Activated naive CD4-positive, alpha-beta T cell treated with anti-CD3 and anti-CD28 coated beads for 36 hours (primary cell): ENCODE measurements around the gene CASTOR2. TPM values are rescaled to one million over a fixed set of nuclear protein-coding genes. Genes with fewer than 3 reads are reported as not detected.

ENCODE experiments used
- CTCF ChIA-PET: fragments of 350-600 bp; sonication (Branson Sonifier 250); formaldehyde crosslinking; loops from one replicate; lab custom pipeline; 2021; ENCODE audit warnings: antibody characterized with exemption; lab: Charles Lee
- DNase-seq: peaks from one replicate; pipeline ENCODE4 v3.0.0-alpha.2; 2020
- H3K27ac Mint-ChIP-seq: one replicate; pipeline ENCODE4 v1.8.0; 2021; ENCODE audit warnings: mild to moderate bottlenecking, mixed read lengths
- H3K27me3 Mint-ChIP-seq: one replicate; pipeline ENCODE4 v1.8.0; 2021; ENCODE audit warnings: low read depth, mixed read lengths
- H3K36me3 Mint-ChIP-seq: one replicate; pipeline ENCODE4 v1.8.0; 2021; ENCODE audit warnings: low read depth, mixed read lengths
- H3K4me1 Mint-ChIP-seq: one replicate; pipeline ENCODE4 v1.8.0; 2021; ENCODE audit warnings: low read depth, mixed read lengths
- H3K4me3 Mint-ChIP-seq: one replicate; pipeline ENCODE4 v1.8.0; 2021; ENCODE audit warnings: mild to moderate bottlenecking, moderate library complexity, mixed read lengths
- H3K9me3 Mint-ChIP-seq: one replicate; pipeline ENCODE4 v1.8.0; 2021; ENCODE audit warnings: mixed read lengths
- intact Hi-C: fragments of 100-400 bp; cut with micrococcal nuclease; formaldehyde crosslinking; loops from one replicate; pipeline ENCODE4 v1.15.1; 2023
- total RNA-seq, 2 experiments: library from RNA; stranded (reverse); gene quantifications; one replicate each; pipeline ENCODE4 v1.2.3, GENCODE V29; 2021

The CASTOR2 gene
- total RNA-seq, 2 experiments from 2014 or later = 1.3 to 2.1 TPM

DNA sequence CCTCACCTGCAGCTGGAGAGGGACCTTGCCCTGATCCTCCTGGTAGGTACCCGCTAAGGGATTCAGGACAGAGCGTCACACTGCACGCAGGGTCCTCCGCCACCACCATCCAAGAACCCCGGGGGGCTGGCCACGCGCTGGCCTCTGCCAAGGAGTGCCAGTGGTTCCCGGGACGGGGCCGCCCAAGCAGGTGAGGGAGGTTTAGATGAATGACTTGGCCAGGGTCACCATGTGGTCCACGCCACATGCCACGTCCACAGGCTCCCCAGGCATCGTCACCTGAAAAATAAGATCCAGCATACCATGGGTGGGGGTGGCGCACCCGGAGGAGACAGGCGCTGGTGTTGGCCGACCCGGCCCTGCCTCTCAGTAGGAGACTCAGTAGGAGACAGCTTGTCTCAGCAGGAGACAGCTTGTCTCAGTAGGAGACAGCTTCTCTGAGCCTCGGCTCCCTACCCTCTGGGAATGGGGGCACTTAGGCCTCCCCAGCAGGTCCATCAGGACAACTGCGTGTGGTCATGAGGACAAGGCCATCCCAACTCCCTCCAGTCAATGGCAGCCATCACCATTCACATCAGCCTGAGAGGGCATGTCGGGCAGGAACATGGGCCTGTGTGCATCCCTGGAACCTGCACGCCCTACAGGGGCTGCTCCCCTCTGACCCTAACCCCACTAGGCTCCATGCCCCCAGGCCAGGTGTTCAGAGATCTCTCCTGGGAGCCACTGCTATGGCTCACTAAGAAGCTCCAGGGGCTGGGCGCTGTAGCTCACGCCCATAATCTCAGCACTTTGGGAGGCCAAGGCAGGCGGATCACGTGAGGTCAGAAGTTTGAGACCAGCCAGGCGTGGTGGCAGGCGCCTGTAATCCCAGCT lies 78.6 kb downstream of the CASTOR2 start:
- Mint-ChIP-seq H3K27ac (no peak overlapping the region), H3K27me3 (no peaks in the 10 kb centered on the region), H3K4me3 (no peak overlapping the region), H3K36me3 (peaks cover 9% of the 10 kb centered on the region), H3K9me3 (no peaks in the 10 kb centered on the region), H3K4me1 (no peaks in the 10 kb centered on the region)
- intact Hi-C loops = no loop called here
- CTCF ChIA-PET = interaction anchor here (0.8 kb wide), 1 partner anchor 13 kb away, joined by 3 read pairs; no protein-coding TSS in a partner anchor
- no peak for DNase-seq

DNA sequence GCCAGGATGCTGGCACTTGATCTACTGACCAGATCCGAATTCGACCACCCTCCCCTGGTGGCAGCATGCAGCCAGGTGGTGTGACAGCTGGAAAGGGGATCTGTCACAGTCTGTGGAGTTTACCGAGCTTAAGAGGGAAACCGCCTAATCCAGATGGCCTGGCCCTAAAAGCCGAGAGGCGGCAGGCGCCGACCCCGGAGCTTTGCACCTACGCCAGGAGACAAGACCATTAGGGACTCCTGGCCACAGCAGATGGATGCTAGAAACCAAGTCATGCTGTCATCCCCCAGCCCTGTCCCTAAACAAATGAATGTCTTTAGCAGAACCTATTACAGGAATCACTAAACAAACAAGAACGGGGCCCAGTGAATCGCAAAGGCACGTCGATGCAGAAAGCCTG lies 81.4 kb downstream of the CASTOR2 start:
- CTCF ChIA-PET = no interaction called here
- H3K4me1 Mint-ChIP-seq = no peaks in the 10 kb centered on the region
- H3K27me3 Mint-ChIP-seq = no peaks in the 10 kb centered on the region
- no peak overlapping the region for H3K27ac Mint-ChIP-seq
- no peak overlapping the region for H3K4me3 Mint-ChIP-seq
- peaks cover 8% of the 10 kb centered on the region for H3K36me3 Mint-ChIP-seq
- intact Hi-C loops = no loop called here
- no peak for DNase-seq
- H3K9me3 Mint-ChIP-seq = no peaks in the 10 kb centered on the region

DNA sequence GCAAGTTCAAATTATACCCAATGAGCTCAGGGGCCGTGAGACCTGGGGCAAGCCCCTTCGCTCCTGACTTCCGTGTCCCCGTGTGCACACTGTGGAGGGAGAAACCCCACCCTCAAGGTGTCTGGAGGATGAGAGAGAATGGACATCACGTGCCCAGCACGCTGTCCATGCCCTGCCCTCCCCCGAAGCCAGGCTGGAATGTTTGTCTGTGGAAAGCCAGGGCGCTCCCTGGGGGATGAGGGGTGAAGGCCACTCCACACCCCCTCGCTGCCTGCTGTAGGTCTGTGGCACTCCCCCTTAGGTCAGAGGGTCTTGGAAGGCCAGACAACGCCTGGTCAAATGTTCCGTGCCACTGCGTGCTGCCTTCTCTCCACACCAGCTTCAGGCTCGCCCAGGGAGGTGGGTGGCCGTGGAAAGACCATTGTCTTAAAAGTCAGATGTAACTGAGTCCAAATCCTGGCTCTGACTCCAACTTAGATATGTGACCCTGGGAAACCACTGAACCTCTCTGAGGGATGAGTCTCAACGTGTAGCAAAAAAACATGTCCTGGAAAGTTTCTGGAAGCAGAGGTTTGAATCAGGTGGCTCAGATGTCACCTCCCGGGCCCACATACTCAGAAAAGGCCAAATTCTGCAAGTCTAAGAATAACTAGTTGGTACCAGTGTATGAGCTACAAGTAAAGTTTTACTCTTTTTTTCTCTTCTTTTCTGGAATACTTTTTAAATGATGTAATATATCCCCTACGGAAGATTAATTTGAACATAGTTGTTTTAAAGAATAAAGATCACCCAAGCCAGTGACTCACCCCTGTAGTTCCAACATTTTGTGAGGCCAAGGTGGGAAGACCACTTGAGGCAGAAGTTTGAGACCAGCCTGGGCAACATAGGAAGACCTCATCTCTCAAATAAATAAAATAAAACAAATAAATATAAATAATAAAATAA lies 84.2 kb downstream of the CASTOR2 start:
- no peaks in the 10 kb centered on the region for H3K9me3 Mint-ChIP-seq
- peaks cover 6% of the 10 kb centered on the region for H3K36me3 Mint-ChIP-seq
- CTCF ChIA-PET = interaction anchor here (0.6 kb wide), 1 partner anchor 707 kb away, joined by 5 read pairs; no protein-coding TSS in a partner anchor
- no peak overlapping the region for H3K4me3 Mint-ChIP-seq
- no peak for DNase-seq
- H3K27ac Mint-ChIP-seq = no peak overlapping the region
- no peaks in the 10 kb centered on the region for H3K27me3 Mint-ChIP-seq
- no peaks in the 10 kb centered on the region for H3K4me1 Mint-ChIP-seq
- intact Hi-C loops = no loop called here

DNA sequence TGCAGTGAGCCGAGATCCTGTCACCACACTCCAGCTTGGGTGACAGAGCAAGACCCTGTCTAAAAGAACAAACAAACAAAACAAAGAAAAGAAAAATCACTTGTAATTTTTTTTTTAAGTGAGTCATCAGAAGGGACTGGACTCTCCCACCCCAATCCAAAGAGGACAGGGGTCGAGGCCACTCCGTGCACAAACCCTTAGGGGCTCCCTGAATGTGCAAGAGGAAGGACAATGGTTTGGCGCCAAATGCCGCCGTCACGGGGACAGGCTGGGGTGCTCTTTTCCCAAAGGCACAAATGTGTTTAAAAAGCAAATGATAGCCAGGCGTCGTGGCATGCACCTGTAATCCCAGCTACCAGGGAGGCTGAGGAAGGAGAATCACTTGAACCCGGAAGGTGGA lies 85.3 kb downstream of the CASTOR2 start:
- Mint-ChIP-seq H3K27ac (no peak overlapping the region), H3K9me3 (no peaks in the 10 kb centered on the region), H3K27me3 (no peaks in the 10 kb centered on the region), H3K4me1 (no peaks in the 10 kb centered on the region), H3K36me3 (peaks cover 7% of the 10 kb centered on the region), H3K4me3 (no peak overlapping the region)
- CTCF ChIA-PET = interaction anchor here (0.6 kb wide), 2 partner anchors 16 to 706 kb away, joined by 4 to 5 read pairs; no protein-coding TSS in a partner anchor
- DNase-seq = no peak
- intact Hi-C loops = no loop called here

DNA sequence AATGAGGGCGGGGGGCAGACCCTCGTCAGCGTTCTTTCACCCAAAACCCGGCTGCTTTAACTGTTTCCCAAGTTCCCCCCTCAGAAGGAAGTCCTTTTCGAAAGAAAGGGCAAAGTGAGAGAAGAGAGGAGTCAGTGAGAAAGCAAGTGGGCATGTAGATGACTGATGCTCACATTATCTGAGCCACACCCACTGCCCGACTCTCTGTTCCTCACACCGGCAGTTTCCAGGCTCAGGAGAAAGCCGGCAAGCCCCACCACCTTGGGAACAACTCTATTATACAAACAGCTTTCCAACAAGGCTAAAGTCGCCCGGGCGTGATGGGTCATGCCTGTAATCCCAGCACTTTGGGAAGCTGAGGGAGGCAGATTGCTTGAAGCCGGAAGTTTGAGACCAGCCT lies 86.0 kb downstream of the CASTOR2 start:
- H3K27me3 Mint-ChIP-seq = no peaks in the 10 kb centered on the region
- no peaks in the 10 kb centered on the region for H3K9me3 Mint-ChIP-seq
- intact Hi-C loops = no loop called here
- CTCF ChIA-PET = no interaction called here
- no peak for DNase-seq
- H3K4me1 Mint-ChIP-seq = no peaks in the 10 kb centered on the region
- no peak overlapping the region for H3K4me3 Mint-ChIP-seq
- no peak overlapping the region for H3K27ac Mint-ChIP-seq
- H3K36me3 Mint-ChIP-seq = peaks cover 10% of the 10 kb centered on the region

DNA sequence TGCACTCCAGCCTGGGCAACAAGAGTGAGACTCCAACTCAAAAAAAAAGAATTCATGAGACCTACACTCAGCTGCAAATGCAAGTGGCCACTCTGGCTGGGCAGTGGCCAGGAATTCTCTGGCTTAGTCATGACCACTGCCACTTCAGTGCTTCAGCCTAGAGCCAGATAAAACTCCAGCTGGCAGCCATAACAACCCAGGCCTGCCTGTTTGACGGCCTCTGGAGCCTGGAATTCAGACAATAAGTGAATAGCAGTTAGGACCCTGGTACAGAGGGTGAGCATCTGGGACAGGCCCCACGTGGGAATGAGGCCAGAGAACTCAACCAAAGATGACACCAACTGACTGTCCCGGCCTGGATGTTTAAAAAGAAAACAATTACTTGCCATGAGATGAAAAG lies 90.2 kb downstream of the CASTOR2 start:
- H3K4me3 Mint-ChIP-seq = no peak overlapping the region
- no peak for DNase-seq
- H3K27ac Mint-ChIP-seq = no peak overlapping the region
- no peaks in the 10 kb centered on the region for H3K4me1 Mint-ChIP-seq
- no peaks in the 10 kb centered on the region for H3K27me3 Mint-ChIP-seq
- CTCF ChIA-PET = no interaction called here
- no peaks in the 10 kb centered on the region for H3K9me3 Mint-ChIP-seq
- intact Hi-C loops = no loop called here
- peaks cover 23% of the 10 kb centered on the region for H3K36me3 Mint-ChIP-seq

DNA sequence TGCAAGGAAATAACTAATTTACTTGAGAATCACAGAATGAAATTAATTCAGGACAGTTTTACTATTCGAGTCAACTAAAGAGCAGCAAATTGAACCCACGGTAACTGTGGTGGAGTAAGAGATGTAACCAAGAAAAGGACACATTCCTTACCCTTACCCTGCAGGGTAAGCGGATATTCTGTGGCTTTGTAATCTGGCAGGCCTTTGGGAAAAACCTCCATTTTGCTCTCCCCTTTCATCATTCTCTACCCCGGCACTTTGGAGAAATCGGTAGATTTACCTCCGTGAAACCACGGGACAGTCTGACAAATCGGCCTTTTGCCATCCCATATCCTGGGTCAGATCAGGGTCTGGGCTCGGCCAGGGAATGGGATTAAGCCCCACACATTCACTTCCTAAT lies 90.7 kb downstream of the CASTOR2 start:
- Mint-ChIP-seq H3K27ac (no peak overlapping the region), H3K27me3 (no peaks in the 10 kb centered on the region), H3K4me1 (no peaks in the 10 kb centered on the region), H3K36me3 (peaks cover 24% of the 10 kb centered on the region), H3K9me3 (no peaks in the 10 kb centered on the region), H3K4me3 (no peak overlapping the region)
- no peak for DNase-seq
- intact Hi-C loops = no loop called here
- CTCF ChIA-PET = no interaction called here

DNA sequence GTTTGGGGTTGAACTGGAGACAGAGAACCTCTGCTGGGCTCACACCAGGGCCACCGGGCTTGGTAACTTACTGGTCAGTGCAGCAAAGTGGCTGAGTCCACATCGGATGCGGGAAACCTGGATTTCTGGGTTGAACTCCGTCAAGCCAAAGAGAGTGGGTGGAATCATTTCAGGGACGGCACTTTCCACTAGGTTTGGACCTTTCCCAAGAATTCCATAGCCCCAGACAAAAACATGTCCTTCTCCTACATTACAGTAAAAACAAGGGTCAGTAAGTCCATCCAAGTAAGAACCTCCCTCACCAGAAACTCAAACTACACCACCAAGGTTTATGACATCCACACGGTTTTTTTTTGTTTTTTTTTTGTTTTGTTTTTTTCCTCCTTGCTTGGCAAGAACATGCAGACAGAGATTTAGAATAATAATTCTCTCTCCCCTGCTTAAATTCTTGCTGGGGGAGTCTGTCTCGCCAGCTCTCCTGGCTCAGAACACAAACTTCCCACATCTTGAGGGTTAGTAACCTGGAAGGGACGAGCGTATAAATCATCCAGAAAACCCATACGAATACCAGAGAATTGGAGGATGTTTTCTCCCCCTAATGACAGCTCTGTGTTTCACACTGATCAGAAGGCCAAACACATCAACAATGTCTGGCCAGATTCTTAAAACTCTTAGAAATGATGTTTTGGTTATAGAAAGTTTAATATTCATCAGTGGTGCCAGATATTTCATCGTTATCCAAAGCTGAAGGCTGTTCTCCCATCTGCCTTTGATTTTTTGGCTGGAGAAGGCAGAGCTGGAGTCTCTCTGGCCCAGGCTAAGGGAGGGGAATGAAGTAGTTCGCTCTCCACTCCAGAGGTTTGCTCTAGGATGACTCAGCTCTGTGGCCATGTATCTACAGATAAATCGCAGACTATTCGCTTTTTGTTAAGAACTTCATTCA lies 91.6 kb downstream of the CASTOR2 start:
- Mint-ChIP-seq H3K9me3 (no peaks in the 10 kb centered on the region), H3K27me3 (no peaks in the 10 kb centered on the region), H3K4me3 (no peak overlapping the region), H3K4me1 (no peaks in the 10 kb centered on the region), H3K27ac (no peak overlapping the region), H3K36me3 (peaks cover 24% of the 10 kb centered on the region)
- intact Hi-C loops = no loop called here
- CTCF ChIA-PET = interaction anchor here (0.9 kb wide), 1 partner anchor 16 kb away, joined by 4 read pairs; no protein-coding TSS in a partner anchor
- DNase-seq = no peak

DNA sequence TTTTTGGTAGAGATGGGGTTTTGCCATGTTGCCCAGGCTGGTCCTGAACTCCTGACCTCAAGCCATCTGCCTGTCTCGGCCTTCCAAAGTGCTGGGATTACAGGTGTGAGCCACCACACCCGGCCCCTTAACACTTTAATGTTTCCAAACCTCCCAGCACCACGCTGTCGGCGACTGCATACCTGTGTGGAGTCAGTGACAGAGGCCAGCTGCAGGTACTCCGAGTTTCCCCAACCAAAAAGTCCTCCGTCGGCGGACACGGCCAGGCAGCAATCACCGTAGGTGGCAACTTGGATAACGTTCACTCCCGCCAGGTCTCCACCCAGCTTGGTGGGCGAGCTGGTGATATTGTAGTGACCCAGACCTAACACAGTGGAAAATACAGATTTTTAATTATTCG lies 93.9 kb downstream of the CASTOR2 start:
- Mint-ChIP-seq H3K4me3 (no peak overlapping the region), H3K27me3 (no peaks in the 10 kb centered on the region), H3K4me1 (peaks cover 1% of the 10 kb centered on the region), H3K36me3 (peaks cover 38% of the 10 kb centered on the region), H3K9me3 (no peaks in the 10 kb centered on the region), H3K27ac (no peak overlapping the region)
- CTCF ChIA-PET = no interaction called here
- intact Hi-C loops = no loop called here
- DNase-seq = no peak

DNA sequence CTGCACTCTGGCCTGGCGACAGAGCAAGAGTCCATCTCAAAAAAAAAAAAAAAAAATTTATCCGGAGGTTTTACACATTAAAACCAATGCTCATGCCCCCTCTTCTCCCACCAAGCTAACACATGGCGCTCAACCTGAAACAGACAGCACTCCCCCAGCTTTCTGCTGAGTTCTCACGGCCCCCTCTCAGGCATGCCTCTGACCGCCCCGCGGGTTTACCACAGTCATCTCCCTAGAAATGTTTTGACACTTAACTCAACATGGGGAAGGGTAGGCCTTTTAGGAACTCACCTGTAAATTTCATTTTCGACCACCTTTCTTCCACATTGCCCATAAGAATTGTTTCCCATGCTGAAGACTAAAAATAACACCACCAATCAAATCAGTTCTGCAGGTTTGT lies 99.8 kb downstream of the CASTOR2 start:
- Mint-ChIP-seq H3K9me3 (no peaks in the 10 kb centered on the region), H3K27me3 (no peaks in the 10 kb centered on the region), H3K27ac (no peak overlapping the region), H3K4me1 (peaks cover 1% of the 10 kb centered on the region), H3K36me3 (peaks cover 38% of the 10 kb centered on the region), H3K4me3 (no peak overlapping the region)
- DNase-seq = no peak
- CTCF ChIA-PET = no interaction called here
- intact Hi-C loops = no loop called here

DNA sequence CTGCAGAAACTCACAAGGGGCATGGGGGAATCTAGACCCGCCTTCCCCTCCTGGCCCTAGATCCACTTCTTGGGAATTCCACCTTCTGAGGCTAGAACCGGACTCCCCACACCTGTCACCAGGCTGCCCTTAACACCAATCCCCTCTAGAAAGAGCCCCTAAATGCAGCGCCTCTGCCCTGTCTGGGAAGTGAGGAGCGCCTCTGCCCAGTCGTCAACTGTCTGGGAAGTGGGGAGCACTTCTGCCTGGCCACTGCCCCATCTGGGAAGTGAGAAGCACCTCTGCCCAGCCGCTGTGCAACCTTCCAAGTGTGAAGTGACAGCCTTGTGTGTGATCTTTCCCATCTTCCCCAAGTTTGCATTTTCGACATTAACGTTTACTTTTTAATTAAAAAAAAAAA lies 100.3 kb downstream of the CASTOR2 start:
- no peak for DNase-seq
- CTCF ChIA-PET = no interaction called here
- Mint-ChIP-seq H3K27ac (no peak overlapping the region), H3K4me3 (no peak overlapping the region), H3K4me1 (peaks cover 1% of the 10 kb centered on the region), H3K27me3 (no peaks in the 10 kb centered on the region), H3K36me3 (peaks cover 42% of the 10 kb centered on the region), H3K9me3 (no peaks in the 10 kb centered on the region)
- intact Hi-C loops = no loop called here

DNA sequence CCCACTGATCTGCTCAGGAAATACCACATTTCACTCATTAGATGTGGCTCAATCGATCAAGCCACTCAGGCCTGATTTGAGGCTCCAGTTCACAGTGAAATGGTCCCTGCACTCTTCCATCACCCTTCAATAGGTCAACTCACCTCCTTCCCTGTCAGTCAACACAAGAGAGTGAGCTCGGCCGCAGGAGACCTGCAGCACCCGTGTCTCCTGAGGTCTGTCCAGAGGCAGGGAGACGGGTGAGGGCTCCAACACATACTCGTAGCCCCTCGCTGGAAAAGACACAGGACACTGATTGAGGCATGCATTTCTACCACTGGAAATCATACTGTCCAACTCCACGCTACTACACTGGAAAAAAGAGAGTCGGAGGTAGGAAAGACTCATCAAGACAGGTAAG lies 102.0 kb downstream of the CASTOR2 start:
- H3K4me3 Mint-ChIP-seq = no peak overlapping the region
- no peak for DNase-seq
- CTCF ChIA-PET = no interaction called here

More for the DNA sequence above, 102.0 kb downstream of the CASTOR2 start:
- peaks cover 40% of the 10 kb centered on the region for H3K36me3 Mint-ChIP-seq
- intact Hi-C loops = no loop called here
- H3K4me1 Mint-ChIP-seq = peaks cover 2% of the 10 kb centered on the region
- H3K9me3 Mint-ChIP-seq = no peaks in the 10 kb centered on the region
- no peaks in the 10 kb centered on the region for H3K27me3 Mint-ChIP-seq
- H3K27ac Mint-ChIP-seq = no peak overlapping the region
